IPS-15b (cell line): ENCODE measurements around the gene OR10G8.
A peak's percentile ranks its signal among the peaks of the same experiment; 100 is the strongest.

Experiments used
- H3K27me3 ChIP-seq: one replicate; pipeline ENCODE4 v1.6.1; 2013; ENCODE audit warnings: low read length; ENCODE audit not compliant: control insufficient read depth, insufficient read depth
- H3K36me3 ChIP-seq: one replicate; pipeline ENCODE4 v1.6.1; 2013; ENCODE audit warnings: low read length; ENCODE audit not compliant: control insufficient read depth, insufficient read depth
- H3K4me1 ChIP-seq: one replicate; pipeline ENCODE4 v1.6.1; 2013; ENCODE audit warnings: mild to moderate bottlenecking, low read length; ENCODE audit not compliant: control insufficient read depth, insufficient read depth
- H3K4me3 ChIP-seq: one replicate; pipeline ENCODE4 v1.5.1; 2013; ENCODE audit warnings: low read depth, low read length
- H3K9ac ChIP-seq: one replicate; pipeline ENCODE4 v1.6.1; 2013; ENCODE audit warnings: low read depth, mild to moderate bottlenecking, low read length
- H3K9me3 ChIP-seq: one replicate; pipeline ENCODE4 v1.6.1; 2013; ENCODE audit warnings: mild to moderate bottlenecking, low read length; ENCODE audit not compliant: control insufficient read depth, insufficient read depth

The OR10G8 gene

DNA sequence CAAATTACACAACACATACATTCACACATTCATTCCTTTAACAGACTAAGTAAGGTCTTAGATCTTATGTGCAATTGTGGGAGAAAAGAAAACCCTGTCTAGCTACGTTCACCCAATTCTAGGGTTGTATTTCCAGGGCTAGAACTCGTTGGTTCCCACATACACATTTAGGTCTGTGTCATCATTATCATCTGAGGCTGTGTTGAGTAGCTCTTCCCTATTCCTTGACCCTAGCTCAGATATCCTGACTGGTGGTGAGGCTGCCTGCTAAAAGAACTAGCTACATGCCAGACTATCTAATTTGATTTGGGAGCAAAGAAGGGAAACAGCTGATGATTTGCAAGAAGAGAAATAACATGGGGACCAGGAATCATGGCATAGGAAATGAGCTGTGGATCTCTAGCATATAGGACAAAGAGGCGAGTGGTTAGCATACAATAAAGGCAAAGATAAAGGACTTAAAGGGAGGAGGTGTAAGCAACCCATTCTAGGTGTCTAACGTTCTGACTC is 42.1 kb downstream of the OR10G8 start:
- Histone ChIP-seq H3K4me3 (no peak overlapping the region), H3K36me3 (no peaks in the 10 kb centered on the region), H3K27me3 (peaks cover 8% of the 10 kb centered on the region), H3K9me3 (no peaks in the 10 kb centered on the region), H3K9ac (no peak overlapping the region), H3K4me1 (no peaks in the 10 kb centered on the region)

DNA sequence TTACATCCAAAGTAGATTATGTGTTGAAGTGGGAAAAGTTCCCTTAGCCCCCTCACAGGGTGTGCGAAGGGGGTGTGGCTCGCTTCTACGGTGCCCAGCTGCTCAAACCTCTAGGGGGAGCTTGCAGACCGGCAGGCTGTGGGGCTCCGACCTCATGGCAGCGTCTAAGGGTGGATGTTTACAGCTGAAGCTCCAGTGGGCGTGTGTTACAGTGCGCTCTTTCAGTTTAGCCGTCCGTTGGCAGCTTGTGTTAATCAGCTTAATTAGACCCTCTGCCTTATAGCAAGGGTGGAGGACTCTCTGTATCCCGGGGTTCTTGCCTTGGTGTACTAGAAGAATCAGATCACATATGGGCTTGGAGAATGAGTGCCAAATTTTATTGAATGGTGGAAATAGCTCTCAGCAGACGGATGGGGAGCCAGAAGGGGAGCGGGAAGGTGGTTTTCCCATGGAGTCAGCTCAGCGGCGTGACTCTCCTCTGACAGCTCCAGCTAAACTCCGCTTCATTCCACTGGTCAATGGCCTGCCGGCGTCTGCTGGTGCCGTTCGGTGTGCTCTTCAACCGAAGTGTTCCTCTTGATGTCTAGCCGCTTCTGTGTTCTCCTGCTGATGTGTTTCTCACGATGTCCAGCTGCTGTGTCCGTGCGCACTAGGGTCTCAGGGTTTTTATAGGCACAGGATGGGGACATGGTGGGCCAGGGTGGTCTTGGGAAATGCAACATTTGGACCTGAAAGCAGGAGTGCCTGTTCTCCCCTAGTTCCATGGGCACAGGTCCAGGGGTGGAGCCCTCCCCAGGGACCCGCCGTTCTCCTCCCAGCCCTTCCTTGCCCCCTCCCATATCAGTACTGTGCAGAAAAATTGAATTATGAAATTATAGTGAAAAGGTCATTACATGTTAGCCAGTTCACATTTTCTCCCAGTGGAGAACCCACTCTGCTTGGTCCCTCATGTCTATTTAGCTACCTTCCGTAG is 43.1 kb downstream of the OR10G8 start:
- H3K4me1 ChIP-seq: no peaks in the 10 kb centered on the region
- H3K4me3 ChIP-seq: peak overlapping the region; percentile 56
- H3K27me3 ChIP-seq: peaks cover 8% of the 10 kb centered on the region
- H3K9ac ChIP-seq: no peak overlapping the region
- no peaks in the 10 kb centered on the region for H3K36me3 ChIP-seq
- no peaks in the 10 kb centered on the region for H3K9me3 ChIP-seq

DNA sequence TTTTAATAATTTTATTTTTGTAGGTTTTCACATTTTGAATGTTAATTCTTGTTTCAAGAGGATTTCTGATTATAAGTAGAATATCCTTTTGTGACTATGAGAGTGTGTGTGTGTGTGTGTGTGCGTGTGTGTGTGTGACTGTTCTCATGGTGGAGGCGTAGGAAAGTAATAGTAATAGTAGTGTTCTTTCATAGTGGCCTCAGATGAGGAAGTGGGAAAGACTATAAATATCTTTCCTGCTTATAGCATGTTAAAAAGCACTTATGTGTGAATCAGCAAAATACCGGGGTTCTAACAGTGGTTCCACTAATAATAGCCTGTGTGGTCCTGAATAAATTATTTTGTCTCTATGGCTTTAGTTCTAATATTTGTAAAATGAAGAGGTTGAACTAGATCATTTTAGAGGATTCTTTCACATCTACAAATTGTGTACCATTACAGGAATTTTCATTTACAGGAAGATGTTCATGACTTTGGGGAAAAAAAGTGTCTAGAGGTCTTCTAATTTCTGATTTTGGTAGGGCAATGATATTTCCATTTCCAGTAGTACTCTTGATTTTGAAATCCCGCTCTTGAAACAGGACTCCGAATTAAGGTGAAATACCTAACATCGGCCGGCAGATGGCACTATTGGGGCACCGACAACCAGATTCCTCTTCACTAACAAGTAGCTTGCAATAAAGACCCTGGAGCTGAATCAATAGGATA is 44.5 kb downstream of the OR10G8 start:
- H3K9me3 ChIP-seq: no peaks in the 10 kb centered on the region
- H3K9ac ChIP-seq: no peak overlapping the region

DNA sequence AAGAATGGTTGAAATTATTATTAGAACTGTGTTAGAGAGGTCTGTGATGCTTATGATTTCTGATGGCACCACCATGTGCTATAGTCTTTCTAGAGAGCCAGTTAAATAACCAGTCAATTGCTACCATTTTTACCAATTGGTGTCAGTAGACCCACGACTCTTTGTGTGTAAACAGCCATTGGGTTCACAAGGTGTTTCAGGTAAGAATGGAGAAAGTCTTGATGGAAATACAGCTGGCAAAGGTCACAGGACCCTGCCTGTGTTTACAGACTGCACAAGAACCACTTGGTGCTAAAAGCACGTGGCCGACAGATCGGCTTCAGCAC is 45.0 kb downstream of the OR10G8 start:
- Histone ChIP-seq H3K9me3 (no peaks in the 10 kb centered on the region), H3K9ac (no peak overlapping the region), H3K4me3 (no peak overlapping the region), H3K4me1 (no peaks in the 10 kb centered on the region), H3K27me3 (peaks cover 12% of the 10 kb centered on the region), H3K36me3 (no peaks in the 10 kb centered on the region)

More for the DNA sequence above, 44.5 kb downstream of the OR10G8 start:
- Histone ChIP-seq H3K27me3 (peaks cover 12% of the 10 kb centered on the region), H3K4me1 (no peaks in the 10 kb centered on the region), H3K4me3 (no peak overlapping the region), H3K36me3 (no peaks in the 10 kb centered on the region)

DNA sequence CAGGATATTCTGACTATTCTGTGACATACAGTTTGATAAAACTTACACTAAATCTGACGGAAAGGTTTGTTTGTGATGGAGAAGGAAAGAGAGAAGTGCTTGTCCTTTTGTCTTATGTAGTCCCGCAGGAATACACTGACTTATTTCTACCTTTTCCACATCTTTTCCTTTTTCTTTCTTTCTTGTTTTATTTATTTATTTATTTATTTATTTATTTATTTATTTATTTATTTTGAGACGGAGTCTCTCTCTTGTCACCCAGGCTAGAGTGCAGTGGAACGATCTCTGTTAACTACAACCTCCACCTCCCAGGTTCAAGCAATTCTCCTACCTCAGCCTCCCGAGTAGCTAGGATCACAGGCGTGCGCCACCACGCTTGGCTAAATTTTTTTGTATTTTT is 45.5 kb downstream of the OR10G8 start:
- Histone ChIP-seq H3K4me1 (no peaks in the 10 kb centered on the region), H3K9me3 (no peaks in the 10 kb centered on the region), H3K27me3 (peaks cover 12% of the 10 kb centered on the region), H3K4me3 (no peak overlapping the region), H3K9ac (no peak overlapping the region), H3K36me3 (no peaks in the 10 kb centered on the region)

DNA sequence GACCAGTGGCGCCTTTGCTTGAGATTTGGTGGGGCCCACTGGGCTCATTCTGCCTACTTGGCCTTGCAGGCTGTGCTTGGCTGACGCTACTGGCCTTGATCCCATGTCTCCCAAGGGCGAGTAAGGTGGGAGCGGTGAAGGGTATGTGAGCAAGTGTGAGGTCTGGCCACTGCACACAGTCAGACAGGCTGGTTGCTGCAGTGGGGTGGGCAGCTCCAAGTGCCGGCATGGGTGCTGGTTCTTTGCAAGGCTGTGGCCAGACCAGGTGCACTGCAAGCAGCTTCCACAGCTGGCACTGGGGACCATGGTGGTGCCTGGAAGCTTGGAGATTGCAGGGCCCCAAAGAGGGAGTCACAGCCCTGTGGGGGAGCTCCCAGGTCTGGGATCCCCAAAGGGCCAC is 48.0 kb downstream of the OR10G8 start:
- no peaks in the 10 kb centered on the region for H3K36me3 ChIP-seq
- H3K27me3 ChIP-seq: peaks cover 12% of the 10 kb centered on the region
- H3K9me3 ChIP-seq: no peaks in the 10 kb centered on the region
- no peak overlapping the region for H3K9ac ChIP-seq
- no peak overlapping the region for H3K4me3 ChIP-seq
- H3K4me1 ChIP-seq: no peaks in the 10 kb centered on the region

DNA sequence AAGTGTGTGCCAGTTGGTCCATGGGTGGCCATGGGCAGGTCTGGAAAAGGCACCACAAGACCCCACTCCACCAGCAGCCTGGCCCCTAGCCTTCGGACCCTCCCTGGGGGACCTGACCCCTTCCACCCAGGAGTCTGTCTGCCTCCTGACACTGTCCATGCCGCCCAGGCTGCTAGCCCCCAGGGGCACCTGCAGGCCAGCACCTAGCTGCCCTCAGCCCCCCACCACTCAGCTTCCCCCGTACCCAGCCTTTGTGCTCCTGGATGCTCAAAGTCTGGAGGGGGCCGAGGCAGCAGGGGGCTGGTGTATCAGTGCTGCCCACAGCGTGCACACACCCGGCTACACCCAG is 48.9 kb downstream of the OR10G8 start:
- Histone ChIP-seq H3K9me3 (no peaks in the 10 kb centered on the region), H3K36me3 (no peaks in the 10 kb centered on the region), H3K27me3 (peaks cover 6% of the 10 kb centered on the region), H3K4me1 (no peaks in the 10 kb centered on the region), H3K4me3 (no peak overlapping the region), H3K9ac (no peak overlapping the region)

DNA sequence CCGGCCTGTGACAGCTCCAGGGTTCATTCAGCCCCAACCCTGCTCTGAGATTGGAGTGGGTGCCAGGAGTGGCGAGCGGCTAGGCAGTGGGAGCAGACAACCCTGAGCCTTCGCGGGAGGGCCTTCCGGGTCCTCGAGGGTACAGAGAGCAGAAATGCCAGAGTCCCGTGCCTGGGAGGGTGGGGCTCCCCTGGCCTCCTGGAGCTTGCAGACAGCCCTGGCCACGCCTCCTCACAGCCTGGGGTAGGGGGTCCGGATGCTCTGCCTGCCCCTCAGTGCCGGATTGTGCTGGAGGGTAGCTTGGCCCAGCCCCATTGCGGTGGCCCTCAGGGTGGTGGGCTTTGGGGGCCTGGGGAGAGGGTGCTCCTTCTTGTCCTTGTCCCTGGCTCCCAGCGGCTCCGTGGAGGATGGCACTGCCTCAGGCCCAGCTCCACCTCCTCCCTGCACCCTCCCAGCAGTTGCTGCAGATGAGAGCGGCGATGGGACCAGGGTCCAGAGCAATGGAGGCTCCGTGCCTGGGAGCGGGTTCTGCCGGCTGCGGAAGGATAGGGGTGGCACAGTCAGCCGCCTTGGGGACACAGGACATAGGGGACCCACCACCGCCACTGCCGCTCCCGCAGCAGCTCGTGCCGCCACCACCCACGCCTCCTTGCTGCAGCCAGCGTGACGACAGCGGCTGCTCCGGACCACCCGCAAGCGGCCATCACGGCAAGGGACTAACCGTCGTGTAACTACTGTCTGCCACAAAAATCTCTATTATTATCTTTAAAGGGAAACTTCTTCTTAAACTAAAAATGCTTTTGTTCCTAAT is 49.4 kb downstream of the OR10G8 start:
- Histone ChIP-seq H3K27me3 (peaks cover 4% of the 10 kb centered on the region), H3K9ac (no peak overlapping the region), H3K4me3 (peak overlapping the region; percentile 43), H3K36me3 (no peaks in the 10 kb centered on the region), H3K4me1 (no peaks in the 10 kb centered on the region), H3K9me3 (no peaks in the 10 kb centered on the region)

DNA sequence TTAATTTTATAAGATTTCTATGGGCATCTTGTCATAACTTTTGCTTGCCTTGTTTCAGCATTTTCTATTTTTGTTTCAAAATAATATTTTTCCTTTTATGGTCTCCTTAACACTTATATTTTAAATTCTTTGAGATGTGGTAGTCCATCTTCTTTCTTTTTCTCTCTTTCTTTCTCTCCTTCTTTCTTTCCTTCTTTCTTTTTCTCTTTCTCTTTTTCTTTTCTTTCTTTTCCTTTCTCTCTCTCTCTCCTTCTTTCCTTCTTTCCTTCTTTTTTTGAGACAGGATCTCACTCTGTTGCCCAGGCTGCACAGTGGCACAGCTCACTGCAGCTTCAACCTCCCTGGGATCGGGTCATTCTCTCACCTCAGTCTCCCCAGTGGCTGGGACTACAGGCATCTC is 50.7 kb downstream of the OR10G8 start:
- no peak overlapping the region for H3K9ac ChIP-seq
- no peaks in the 10 kb centered on the region for H3K9me3 ChIP-seq
- peaks cover 4% of the 10 kb centered on the region for H3K27me3 ChIP-seq
- H3K36me3 ChIP-seq: no peaks in the 10 kb centered on the region
- no peaks in the 10 kb centered on the region for H3K4me1 ChIP-seq
- H3K4me3 ChIP-seq: no peak overlapping the region

DNA sequence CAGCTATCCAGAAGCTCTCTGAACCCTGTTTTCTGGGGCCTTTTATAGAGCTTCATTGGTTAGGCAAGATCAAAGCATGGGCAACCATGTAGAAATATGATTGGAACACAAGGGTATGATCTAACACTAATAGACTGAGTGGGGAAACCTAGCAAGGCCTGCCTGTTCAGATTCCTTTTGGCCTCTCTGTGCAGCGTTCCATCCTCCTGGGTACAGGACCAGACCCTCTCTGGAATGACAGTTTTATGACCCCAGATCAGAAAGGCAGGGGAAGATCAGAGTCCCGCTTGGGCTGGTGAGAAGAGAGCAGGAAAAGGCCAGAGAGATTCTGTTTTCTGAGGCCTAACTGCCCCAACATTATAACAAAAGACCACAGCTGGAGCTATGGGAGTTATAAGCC is 52.0 kb downstream of the OR10G8 start:
- Histone ChIP-seq H3K36me3 (no peaks in the 10 kb centered on the region), H3K9me3 (no peaks in the 10 kb centered on the region), H3K4me1 (no peaks in the 10 kb centered on the region), H3K4me3 (no peak overlapping the region), H3K27me3 (peaks cover 4% of the 10 kb centered on the region), H3K9ac (no peak overlapping the region)

DNA sequence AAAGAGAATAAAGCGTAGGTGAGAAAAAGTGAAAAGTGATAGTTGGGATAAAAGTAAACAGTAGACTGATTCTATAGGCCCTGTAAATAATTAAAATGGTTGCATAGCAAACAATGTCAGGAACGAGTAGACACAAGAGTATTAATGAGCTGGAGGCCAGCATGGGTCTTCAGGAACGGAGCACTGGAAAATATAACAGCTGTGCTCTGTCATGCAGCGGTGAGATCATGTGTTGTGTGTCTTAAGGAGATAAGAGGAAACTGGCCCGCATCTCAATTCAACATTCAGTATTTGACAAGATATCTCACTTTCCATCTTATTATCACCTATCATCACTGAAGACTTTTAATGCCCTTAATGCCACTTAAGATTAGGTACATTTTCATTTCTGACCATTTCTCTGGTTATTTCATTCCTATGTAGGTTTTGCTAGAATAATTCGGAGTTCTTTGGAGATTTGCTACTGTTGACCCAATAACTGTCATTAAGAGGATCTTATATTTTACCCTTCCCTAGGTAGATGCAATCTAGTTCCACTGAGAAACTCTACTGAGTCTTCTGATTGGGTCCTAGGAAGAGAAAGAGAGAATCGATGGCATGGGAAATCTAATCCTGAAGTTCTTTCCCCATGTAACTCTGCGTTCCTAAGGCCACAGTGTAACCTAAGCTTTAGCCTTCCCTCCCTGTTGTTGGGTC is 53.2 kb downstream of the OR10G8 start:
- Histone ChIP-seq H3K27me3 (peaks cover 4% of the 10 kb centered on the region), H3K36me3 (no peaks in the 10 kb centered on the region), H3K9me3 (no peaks in the 10 kb centered on the region), H3K9ac (no peak overlapping the region), H3K4me1 (no peaks in the 10 kb centered on the region), H3K4me3 (no peak overlapping the region)
